Stimulated activated naive CD4-positive, alpha-beta T cell treated with Interleukin-2 at 50 U/mL for 16 hours (primary cell): ENCODE data around the gene PIGX.

Source experiments
- DNase-seq: peaks from one replicate; lab custom pipeline; 2025; lab: John Stamatoyannopoulos, UW

Gene PIGX

GRCh38 chr3:196711838-196712513 is at the start of gene PIGX, which contains the start of gene CEP19:
TSS of gene PIGX (plus strand) at chr3:196712377.
TSS of gene CEP19 (minus strand) at chr3:196712250. CDS start at chr3:196708657, 3,593 bp downstream.
- DNase-seq = peak; percentile 89

DNA sequence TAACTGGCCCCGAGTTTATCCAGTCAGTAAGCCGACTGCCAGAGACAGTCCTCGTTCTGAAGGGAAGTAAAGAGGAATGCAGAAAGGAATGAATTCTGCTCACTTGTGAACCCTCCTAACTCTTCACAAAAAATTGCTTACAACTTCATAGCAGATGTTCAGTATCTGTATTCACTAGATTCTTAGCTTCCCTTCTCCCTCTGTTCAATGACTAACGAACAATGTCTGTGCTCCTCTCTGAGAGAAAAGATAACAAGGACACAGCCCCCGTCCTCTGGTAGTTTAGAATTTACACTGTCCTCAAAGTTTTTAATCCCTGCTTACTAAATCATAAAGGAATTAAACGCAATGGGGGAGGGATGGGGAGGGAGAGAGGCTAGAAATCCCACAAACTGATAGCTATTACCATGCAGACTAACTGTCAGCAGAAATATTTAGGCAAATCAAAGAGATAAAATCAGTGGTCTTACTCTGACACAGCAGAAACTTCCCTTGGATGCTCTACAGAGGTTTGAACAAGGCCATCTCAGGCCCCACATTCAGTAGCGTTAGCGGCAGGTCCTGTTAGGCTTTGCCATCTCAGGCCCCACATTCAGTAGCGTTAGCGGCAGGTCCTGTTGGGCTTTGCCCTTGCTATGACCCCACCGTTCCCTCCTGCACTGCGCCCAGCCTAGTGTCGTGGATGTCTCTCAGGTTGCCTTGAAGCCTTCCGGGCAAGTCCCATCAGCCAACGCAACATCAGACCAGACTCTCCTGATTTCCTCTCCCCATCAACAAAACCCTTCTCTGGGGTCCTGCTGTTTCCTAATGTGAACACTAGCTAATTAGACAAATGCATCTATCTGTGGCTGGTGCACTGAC is 49.2 kb upstream of the PIGX start:
- no peak for DNase-seq

DNA sequence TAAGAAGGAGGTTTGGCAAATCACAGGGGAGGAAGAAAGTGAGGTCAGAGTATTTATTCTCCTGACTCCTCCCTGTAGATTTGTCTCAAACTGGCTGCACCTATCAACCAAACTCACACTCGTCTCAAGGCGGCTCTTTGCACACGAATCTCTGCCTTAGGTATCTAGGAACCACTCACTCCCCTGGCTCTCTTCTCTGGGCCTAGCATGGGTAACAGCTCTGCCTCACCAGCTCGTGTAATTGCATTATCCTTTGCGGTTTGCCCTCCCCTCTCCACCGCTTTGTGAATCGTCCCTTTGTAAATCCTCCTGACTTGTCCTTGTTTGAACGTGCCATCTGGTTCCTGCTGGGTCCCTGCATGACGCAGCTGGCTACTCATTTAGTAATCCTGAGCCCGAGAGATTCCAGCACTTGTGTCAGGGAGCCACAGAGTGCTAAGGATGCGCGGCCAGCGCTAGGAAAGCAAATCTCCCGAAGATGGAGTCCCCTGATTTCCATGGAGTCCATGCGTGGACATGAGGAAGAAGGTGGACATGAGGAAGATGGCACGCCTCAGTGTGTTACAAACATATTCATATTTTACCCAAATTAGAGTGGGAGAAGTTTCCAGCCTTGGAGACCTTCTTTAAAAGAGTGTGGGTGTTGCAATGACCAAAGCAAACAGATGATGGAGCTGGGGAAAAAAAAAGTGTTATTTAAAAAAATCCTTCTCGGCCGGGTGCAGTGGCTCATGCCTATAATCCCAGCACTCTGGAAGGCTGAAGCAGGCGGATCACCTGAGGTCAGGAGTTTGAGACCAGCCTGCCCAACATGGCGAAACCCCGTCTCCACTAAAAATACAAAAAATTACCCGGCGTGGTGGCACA is 45.9 kb upstream of the PIGX start:
- no peak for DNase-seq

- no peak for DNase-seq
Observed at GRCh38 chr3:196667056-196667825, 44.9 kb upstream of the PIGX start.

GRCh38 chr3:196670339-196670738 is 41.8 kb upstream of the PIGX start:
- DNase-seq = no peak

GRCh38 chr3:196673632-196674031 is 38.5 kb upstream of the PIGX start:
- no peak for DNase-seq

DNA sequence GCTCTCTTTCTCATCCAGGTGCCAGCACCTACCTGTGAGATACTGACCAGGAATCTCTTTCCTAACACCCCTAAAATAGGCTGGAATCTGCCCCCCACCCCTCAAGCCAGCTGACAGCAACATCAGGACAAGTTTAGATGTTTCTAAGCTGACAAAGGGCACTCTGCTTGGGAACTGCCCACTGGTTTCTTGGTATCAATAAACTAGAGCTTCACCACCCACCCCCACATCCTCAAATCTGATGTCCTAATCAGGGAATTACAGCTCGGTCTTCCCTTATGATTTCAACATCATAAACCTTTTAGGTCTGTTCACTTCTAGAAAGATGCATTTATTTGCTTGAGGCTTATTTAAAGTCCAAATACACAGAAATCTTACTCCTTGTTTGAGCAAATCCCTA is 34.8 kb upstream of the PIGX start:
- no peak for DNase-seq

DNA sequence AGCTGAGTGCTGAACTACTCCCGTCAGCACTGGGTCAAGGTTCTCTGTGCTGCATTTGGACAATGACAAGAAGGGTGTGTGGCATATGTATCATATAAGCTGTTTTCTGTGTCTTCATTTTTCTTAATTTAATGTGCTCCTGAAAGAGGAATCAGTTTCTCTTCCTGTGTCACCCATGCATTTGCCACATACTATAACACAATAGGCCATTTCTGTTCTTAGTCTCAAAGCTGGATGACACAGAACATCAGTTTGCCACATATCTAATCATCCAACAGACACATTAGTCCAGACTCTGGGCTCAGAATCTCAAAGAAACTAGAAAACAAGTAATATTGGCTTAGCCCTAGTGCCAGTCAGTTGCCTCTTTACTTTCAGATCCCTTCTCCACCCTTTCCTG is 34.2 kb upstream of the PIGX start:
- DNase-seq = no peak

GRCh38 chr3:196684548-196685407 is 27.4 kb upstream of the PIGX start:
- DNase-seq = peak; percentile 59

DNA sequence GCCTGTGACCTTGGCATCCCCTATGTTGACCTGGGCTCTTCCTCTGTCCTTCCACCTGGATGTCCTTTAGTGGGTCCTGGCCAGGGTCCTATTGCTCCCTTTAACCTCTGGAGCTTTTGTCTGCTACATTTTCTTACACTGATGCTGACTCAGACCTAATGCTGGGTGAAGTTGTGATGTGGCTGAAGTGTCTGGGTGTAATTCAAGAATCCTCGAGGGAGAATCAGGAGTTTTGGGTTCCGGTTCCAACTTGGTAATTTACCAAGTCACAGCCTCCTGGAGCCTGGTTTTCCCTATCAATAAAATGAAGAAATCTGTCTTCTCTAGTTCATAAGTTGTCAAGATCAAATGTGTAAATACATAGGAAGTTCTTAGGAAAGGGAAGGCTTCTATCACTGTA is 25.7 kb upstream of the PIGX start:
- no peak for DNase-seq

DNA sequence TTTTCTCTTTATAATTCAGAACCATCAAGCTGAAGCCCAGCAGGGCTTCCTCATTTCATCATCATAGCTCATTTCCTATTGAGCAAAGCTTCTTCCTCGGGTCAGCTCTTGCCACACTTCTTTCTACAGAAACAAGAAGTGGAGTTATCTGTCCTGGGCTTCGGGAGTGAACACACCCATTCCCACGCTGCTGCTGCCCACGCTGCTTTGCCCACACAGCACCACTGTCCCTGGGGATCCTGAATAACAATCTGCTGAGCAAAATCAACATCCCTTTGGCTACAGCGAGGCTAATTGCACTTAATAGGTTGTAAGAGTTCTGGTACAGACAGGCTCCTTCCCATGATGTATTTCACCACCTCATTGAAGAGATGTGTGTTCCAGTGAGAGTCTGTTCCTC is 23.8 kb upstream of the PIGX start:
- no peak for DNase-seq

DNA sequence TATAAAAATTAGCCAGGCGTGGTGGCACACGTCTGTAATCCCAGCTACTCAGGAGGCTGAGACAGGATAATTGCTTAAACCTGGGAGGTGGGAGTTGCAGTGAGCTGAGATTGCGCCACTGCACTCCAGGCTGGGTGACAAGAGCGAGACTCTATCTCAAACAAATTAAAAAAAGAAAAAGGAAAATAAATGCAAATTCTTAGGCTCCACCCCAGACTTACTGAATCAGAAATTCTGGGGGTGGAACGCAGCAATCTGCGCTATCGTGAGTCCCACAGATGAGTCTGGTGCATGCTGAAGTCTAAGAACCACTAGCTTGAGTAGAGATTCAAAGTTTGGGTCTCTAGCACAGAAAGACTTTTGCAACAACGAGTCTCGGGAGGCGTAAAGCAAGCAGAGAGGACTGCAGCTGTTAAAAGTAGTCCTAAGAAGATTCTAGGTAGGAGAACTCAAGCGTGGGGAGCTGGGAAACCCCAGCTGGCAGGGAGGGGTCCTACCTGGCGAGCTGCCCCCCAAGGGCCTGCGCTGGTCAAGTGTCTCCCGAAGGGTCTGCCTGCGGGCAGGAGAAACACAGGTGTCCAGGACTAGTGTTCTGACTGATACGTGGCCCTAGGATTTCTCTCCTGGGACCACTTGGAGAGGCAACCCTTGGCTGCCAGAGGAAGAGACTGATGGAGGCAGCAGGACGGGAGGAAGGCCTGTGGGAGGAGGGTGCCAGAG is 22.1 kb upstream of the PIGX start:
- no peak for DNase-seq

DNA sequence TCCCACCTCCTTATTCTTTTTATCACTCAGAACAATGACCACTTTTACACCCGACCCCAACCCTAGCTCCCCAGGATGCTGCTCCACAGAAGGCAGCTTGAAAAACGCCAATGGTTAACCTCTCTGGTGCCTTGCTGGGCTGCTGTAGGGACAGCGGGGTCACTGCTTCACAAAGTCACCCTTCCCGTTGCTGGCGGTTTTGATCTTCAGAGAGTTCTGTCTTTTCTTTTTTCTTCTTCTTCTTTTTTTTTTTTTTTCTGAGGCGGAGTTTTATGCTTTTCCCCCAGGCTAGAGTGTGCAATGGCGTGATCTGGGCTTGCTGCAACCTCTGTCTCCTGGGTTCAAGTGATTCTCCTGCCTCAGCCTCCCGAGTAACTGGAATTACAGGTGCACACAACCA is 20.8 kb upstream of the PIGX start:
- DNase-seq = no peak

DNA sequence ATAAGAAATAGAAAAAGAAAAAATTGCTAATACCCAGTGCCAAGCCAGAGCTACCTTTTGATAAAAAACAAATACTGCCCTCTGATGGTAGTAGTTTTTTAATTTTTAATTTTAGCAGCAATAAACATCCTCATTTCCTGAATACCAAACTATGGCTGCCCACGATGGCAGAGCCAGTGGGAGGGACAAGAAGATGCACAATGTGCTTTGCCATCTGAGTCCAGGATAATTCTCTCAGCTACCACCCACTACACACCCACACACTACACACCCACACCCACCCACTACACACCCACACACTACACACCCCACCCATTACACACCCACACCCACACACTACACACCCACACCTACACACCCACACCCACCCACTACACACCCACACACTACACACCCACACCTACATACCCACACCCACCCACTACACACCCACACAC is 18.0 kb upstream of the PIGX start:
- no peak for DNase-seq

- DNase-seq = no peak
Observed at GRCh38 chr3:196694941-196695848, 17.0 kb upstream of the PIGX start.

- no peak for DNase-seq
Observed at GRCh38 chr3:196695849-196696226, 16.3 kb upstream of the PIGX start.

DNA sequence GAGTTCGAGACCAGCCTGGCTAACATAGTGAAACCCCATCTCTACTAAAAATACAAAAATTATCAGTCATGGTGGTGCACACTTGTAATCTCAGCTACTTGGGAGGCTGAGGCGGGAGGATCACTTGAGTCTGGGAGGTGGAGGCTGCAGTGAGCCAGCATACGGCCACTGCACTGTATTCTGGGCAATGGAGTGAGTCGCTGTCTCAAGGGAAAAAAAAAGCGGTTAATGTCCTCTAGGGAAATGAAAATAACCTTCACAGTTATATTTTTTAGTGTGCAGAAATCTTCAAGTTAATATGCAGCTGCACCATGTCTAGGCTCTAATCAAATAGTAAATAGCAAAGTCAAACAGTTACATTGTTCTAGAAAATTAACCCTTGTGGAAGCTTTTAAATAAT is 14.9 kb upstream of the PIGX start:
- DNase-seq = no peak

DNA sequence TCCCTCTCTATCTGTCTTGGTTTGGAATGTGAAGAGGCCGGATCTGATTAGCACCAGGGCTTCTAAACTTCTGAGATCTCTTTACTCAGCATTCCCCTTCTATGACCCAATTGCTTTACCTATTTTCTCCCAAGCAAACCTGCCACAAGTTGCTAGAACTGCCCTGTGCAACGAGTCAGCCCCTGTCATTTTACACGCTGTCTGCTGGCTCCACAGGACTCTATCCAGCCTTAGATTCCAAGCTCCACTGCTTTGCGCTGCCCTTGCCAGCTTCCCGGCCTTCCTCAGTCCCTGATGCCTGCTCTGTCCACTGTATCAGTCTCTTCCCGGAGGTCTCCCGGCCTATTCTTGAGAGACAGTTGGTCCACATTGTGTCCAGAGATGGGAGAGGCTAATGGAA is 12.4 kb upstream of the PIGX start:
- DNase-seq = no peak

GRCh38 chr3:196700801-196701200 is 11.4 kb upstream of the PIGX start:
- no peak for DNase-seq
